GM20431 (cell line): ENCODE data around the gene CLCN6.

ENCODE experiments used
- in situ Hi-C: fragments of 300-500 bp; cut with MseI, MboI; formaldehyde crosslinking; loops from one replicate; pipeline ENCODE4 v1.15.0; 2020; ENCODE audit warnings: low sequenced_read_pairs; ENCODE audit not compliant: unreplicated experiment

The CLCN6 gene

DNA sequence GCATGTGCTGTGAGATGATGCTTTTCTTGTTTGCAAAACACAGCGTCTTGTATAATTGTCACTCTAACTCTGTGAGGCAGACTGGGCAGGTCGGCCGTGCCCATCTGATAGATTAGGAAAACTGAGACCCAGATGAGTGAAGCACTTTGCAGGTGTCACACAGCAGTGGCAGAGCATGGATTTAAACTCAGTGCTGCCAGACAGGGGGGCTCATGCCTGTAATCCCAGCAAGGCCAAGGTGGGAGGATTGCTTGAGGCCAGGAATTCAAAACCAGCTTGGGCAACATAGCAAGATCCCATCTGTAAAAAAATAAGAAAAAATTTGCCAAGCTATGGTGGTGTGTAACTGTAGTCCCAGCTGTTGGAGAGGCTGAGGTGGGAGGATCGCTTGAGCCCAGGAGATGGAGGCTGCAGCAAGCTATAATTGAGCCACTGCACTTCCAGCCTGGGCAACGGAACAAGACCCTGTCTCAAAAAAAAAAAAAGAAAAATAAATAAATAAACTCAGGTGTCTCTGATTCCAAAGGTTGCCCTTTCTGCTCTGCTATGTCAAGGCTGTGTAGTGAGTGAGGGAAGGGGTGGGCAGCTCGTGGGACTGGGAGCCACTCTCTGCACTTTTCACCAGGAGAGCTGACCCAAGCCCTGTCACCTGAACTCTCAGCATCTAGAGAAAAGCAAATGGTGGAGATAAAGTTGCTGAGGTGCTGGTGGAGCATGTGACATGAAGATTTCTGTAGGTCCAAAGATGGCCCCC lies 85.6 kb downstream of the CLCN6 start:
- in situ Hi-C loops = loop anchor here (10.0 kb wide), 1 partner anchor 47 kb away; the partner anchor contains the start of gene NPPA
